RPMI7951 (cell line): ENCODE measurements around the gene ARHGEF10L. TPM values are rescaled to one million over a fixed set of nuclear protein-coding genes. Genes with fewer than 3 reads are reported as not detected.
"Not testable (repeated sequence)": the region's sequence is repeated elsewhere in the genome, so short reads cannot be mapped to it uniquely, and the experiment has no call there.

Experiments used
- DNase-seq: peaks from one replicate; pipeline ENCODE4 v3.0.0-alpha.2; 2012; ENCODE audit warnings: low read depth
- total RNA-seq: library from RNA; depleted of rRNA; stranded (reverse); fragments of >200 nt; shearing (Covaris generic); gene quantifications from 2 replicates; pipeline ENCODE4 v1.2.3, GENCODE V29; 2014; rRNA removed

ARHGEF10L gene
- 2.2 and 3.3 TPM in 2 replicates for total RNA-seq

DNA sequence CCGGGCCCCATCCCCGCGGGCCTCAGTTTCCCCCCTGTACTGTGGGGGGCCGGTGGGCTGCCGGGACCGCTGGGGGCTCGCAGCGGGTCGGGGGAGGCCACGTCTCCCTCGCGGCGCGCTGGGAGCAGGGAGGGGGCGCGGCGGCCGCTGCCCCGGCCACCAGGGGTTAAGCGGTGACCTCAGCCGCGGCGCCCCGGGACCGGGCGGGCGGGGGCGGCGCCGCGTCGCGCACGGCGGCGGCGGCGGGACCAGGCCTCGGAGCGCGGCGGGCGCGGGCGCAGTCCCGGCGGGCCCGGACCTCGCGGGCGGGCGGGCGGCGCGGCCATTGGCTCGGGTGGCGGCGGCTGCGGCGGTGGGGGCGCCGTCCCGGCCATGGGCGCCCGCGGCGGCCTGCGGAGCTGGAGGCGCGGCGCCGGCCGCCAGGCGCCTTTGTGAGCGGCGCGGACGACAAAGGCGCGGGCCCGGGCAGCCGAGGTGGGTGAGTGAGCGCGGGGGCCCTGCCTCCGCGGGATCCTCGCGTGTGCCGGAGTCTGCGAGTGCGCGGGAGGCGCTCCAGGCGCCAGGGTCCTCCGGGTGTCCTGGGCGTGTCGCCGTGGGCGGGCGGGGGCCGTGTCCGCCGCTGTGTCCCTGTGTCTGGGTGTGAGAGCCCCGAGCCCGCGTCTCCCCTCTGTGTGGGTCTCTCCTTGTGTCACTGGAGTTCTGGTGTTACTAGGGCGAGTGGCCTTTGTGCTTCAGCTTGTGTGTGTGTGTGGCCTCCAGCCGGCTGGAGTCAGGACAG lies at the start of gene ARHGEF10L:
ARHGEF10L (plus strand) TSS at position 222 of the 778 bp plus-strand sequence. CDS start 40,898 bp downstream, outside the sequence.
- peak; percentile 29 for DNase-seq

DNA sequence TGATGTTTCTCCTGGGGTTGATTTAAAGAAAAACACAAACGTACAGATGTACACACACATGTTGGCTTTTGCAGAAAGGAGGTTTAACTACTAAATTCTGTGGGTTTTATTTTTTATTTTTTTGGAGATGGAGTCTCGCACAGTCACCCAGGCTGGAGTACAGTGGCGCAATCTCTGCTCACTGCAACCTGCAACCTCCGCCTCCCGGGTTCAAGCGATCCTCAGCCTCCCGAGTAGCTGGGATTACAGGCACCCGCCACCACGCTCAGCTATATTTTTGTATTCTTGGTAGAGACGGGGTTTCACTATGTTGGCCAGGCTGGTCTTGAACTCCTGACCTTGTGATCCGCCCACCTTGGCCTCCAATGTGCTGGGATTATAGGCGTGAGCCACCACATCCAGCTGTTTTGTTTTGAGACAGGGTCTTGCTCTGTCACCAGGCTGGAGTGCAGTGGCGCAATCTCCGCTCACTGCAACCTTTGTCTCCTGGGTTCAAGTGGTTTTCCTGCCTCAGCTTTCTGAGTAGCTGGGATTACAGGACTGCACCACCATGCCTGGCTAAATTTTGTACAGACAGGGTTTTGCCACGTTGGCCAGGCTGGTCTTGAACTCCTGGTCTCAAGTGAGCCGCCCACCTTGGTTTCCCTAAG lies 49.6 kb upstream of the ARHGEF10L start:
- DNase-seq, result not testable (repeated sequence)

DNA sequence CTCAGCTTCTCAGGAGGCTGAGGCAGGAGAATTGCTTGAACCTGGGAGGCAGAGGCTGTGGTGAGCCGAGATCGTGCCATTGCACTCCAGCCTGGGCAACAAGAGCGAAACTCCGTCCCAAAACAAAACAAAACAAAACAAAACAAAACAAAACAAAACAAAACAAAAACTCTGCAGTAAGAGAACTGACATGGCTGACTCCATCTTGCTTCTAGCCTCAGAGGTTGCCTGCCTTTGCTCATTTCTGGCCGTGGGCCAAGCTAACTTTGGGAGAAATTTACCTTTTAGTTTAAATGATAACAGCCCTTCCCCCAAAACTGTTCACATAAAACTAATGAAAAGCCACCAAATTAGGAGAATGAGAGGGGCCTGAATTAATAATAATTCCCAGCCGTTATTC lies 48.8 kb upstream of the ARHGEF10L start:
- not testable (repeated sequence) for DNase-seq

GRCh38 chr1:17494114-17494729 lies 45.3 kb upstream of the ARHGEF10L start:
- DNase-seq, result peak; percentile 66

- no peak for DNase-seq
These were observed 43.1 kb upstream of the ARHGEF10L start for GRCh38 chr1:17496419-17496818.

DNA sequence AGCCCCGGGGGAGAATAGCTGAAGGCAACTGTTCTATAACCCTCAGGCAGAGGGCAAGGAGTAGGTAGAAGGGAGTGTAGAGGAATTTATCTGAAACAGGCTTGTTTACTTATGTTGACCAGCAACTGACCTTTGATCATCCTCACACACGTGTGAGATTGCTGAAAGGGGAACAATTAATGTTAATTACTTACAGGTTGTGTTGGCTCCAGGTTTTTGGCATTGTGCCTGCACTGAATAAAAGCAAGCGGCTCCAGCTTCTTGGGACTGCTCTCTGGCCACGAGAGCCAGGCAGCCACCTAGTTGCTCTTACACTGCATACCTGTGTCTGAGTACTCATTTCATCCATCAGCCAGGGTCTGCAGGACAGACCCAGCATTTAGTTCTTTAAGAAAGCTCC lies 41.3 kb upstream of the ARHGEF10L start:
- DNase-seq, result peak; percentile 32

DNA sequence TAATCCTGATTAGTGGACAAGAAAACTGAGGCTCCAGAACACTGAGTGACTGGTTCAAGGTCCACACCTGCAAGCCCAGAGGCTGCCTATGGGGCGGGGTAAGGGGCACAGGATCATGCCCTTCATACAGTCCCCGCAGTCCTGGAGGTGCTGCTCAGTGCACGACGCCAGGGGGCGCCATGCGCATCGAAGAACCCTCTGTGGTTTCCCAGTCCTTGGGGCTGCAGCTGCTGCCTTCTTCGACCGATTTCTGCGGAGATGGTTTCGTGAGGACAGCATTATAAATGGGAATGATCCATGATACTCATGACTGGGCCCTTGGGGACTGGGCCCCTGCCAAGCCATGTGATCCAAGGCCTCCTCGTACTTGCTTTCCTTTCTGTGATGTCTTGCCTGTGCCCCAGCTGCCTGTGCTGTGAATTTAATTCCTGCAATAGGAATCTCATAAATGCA lies 37.1 kb upstream of the ARHGEF10L start:
- DNase-seq, result peak; percentile 86

- DNase-seq, result no peak
These were observed 36.4 kb upstream of the ARHGEF10L start for GRCh38 chr1:17503146-17503545.

DNA sequence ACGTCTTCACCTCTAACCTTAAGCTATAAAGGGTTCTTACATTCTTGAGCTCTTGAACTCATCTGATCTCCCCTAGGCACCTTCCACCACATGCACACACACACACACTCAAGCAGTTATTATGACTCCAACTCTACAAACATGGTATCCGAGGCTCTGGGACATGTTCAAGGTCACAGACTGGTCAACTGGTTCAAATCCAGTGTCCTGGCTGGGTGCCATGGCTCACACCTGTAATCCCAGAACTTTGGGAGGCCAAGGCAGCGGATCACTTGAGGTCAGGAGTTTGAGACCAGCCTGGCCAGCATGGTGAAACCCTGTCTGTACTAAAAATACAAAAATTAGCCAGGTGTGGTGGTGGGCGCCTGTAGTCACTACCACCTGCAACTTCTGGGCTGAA lies 32.3 kb upstream of the ARHGEF10L start:
- DNase-seq, result not testable (repeated sequence)

- DNase-seq, result no peak
These were observed 31.6 kb upstream of the ARHGEF10L start for GRCh38 chr1:17507915-17508314.

DNA sequence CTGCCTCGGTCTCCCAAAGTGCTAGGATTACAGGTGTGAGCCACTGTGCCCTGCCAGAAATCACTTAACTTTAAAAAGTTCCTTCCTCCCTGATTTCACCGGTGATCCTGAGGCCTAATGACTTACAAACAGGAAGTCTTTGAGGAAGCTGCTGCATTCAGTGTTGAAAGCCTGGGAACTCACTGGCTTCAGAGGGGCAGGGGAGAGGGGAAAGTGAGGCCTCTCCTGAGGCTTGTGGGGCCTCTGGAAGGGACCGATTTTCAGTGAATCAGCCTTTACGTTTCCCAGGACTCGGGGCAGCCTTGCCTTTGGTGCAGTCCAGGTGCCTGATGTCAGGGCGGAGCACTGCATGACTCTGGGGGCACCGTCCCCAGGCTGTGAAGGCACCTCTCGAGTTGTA lies 30.1 kb upstream of the ARHGEF10L start:
- no peak for DNase-seq

GRCh38 chr1:17510138-17510537 lies 29.4 kb upstream of the ARHGEF10L start:
- DNase-seq, result no peak

- DNase-seq, result no peak
These were observed 28.3 kb upstream of the ARHGEF10L start for GRCh38 chr1:17511188-17511587.

DNA sequence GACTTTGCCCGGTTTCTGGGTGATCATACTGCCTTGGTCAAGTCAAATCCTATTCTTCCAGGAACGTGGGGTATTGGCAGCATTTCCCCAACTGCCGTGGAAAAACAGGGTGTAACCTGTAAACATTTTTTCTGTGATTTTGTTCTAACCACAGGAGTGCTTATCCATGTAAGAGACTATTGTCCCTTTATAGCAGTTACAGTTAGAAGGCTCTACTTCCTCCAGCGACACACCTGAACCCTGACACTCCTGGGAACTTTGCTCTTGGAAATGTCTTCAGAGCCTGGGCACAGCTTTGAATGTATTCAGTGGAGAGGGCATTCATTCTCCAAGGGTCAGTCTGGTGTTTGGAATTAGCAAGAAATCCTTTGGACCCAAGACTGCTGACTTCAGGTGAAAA lies 26.4 kb upstream of the ARHGEF10L start:
- no peak for DNase-seq

- no peak for DNase-seq
These were observed 24.7 kb upstream of the ARHGEF10L start for GRCh38 chr1:17514776-17515175.

GRCh38 chr1:17515902-17516301 lies 23.6 kb upstream of the ARHGEF10L start:
- no peak for DNase-seq

GRCh38 chr1:17516303-17517214 lies 22.9 kb upstream of the ARHGEF10L start:
- DNase-seq, result no peak

GRCh38 chr1:17520041-17520440 lies 19.5 kb upstream of the ARHGEF10L start:
- DNase-seq, result no peak

DNA sequence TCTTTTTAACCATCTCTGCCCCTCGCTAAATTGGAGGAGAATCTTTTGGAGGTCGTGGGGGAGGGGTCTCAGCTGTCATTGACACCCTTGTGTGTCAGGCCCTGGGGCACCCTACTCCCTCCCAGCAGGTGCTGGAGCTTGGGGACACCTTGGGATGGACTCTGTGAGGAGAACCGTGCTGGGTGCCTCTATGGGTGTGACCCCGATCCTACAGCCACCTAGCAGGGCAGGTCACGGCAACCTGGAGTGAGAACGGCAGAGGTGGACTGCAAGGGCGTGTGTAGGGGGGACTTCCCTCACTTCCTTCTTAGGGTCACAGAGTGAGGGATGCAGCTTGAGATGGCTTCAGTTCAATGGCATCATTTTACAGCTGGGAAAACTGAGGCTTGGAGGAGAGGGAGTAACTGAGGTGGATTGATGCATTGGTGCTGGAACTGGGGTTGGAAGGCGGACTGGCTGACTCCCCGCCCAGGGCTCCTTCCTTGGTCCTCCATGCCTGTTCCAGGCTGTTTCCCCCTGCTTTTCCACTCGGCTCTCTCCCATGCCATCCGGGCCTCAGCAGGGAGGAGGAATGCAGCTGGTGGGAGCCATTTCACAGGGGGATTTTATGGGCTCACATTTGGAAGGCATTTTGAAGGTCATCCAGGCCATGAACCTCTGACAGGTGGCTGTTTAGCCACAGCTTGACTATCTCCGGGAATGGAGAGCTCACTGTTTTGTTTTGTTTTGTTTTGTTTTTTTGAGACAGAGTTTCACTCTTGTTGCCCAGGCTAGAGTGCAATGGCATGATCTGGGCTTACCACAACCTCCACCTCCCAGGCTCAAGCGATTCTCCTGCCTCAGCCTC lies 18.8 kb upstream of the ARHGEF10L start:
- DNase-seq, result no peak

DNA sequence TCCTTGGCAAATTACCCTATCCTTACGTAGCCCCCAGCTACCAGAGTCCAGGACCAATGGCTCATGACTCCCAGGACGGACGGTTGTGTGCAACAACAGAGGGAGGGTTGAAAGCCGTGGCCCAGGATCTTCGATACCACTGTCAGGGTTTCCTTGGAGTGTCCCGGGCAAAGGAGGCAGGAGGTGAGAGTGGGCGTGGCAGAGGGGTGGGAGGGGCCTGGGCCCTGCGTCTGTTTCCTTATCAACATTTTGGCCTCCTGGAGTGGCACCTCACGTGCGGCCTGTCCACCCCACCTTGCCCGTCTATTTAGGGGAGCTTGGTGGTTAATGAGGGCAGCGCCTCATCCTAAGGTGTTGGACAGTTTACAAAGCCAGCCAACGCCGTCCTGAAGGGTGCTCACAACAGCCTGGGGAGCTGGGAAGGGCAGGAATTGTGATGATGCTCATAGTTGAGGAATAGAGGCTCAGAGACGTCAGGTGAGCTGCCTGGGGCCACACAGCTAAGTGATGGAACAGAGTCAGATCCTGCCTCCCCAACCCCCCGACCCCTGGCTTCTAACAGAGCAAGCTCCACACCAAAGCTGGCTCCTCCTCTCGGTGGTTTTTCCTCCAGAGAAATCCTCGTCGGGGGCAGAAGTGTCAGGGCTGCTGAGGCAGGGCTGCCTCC lies 17.4 kb upstream of the ARHGEF10L start:
- no peak for DNase-seq
